KOPT-K1 (cell line): ENCODE data around the gene NUP155.
A peak's percentile ranks its signal among the peaks of the same experiment; 100 is the strongest.
"Not testable (repeated sequence)": the region's sequence is repeated elsewhere in the genome, so short reads cannot be mapped to it uniquely, and the experiment has no call there.

Experiments
- H3K27ac ChIP-seq: fragments of 200-600 bp; sonication (generic); 2 replicates; pipeline ENCODE4 v1.5.1; 2016; ENCODE audit warnings: antibody characterized with exemption, mild to moderate bottlenecking, low read depth, low read length; ENCODE audit not compliant: poor library complexity, severe bottlenecking
- H3K36me3 ChIP-seq: fragments of 200-600 bp; sonication (generic); 2 replicates; pipeline ENCODE4 v1.5.1; 2017; ENCODE audit warnings: antibody characterized with exemption, mild to moderate bottlenecking, low read length, moderate library complexity; ENCODE audit not compliant: insufficient read depth
- H3K9me3 ChIP-seq: fragments of 200-600 bp; sonication (generic); 2 replicates; pipeline ENCODE4 v1.5.1; 2017; ENCODE audit warnings: antibody characterized with exemption, low read length, mild to moderate bottlenecking; ENCODE audit not compliant: insufficient read depth, poor library complexity, severe bottlenecking

NUP155 gene

GRCh38 chr5:37370864-37371726, at the start of gene NUP155:
TSS of gene NUP155 (minus strand) at chr5:37371106. CDS start at chr5:37370977, 129 bp downstream.
- H3K36me3 ChIP-seq, result peaks cover 22% of the 10 kb centered on the region

GRCh38 chr5:37417347-37417746, 46.4 kb upstream of the NUP155 start:
- no peak overlapping the region for H3K27ac ChIP-seq
- H3K9me3 ChIP-seq, result no peaks in the 10 kb centered on the region
- peaks cover 8% of the 10 kb centered on the region; the same call in 1 of the 2 replicates for H3K36me3 ChIP-seq

More at GRCh38 chr5:37370864-37371726, at the start of gene NUP155:
- H3K27ac ChIP-seq, result peak within 1 kb of the TSS; percentile 82
- H3K9me3 ChIP-seq, result no peaks in the 10 kb centered on the region

DNA sequence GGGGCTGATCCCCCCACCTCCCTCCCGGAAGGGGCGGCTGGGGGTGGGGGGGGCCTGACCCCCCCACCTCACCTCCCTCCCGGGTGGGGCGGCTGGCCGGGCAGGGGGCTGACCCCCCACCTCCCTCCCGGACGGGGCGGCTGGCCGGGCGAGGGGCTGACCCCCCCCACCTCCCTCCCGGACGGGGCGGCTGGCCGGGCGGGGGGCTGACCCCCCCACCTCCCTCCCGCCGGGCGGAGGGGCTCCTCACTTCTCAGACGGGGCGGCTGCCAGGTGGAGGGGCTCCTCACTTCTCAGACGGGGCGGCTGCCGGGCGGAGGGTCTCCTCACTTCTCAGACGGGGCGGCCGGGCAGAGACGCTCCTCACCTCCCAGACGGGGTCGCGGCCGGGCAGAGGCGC, 44.5 kb upstream of the NUP155 start:
- not testable (repeated sequence) for H3K36me3 ChIP-seq, H3K27ac ChIP-seq, H3K9me3 ChIP-seq

- Histone ChIP-seq H3K36me3 (peaks cover 7% of the 10 kb centered on the region; the same call in 1 of the 2 replicates), H3K9me3 (no peaks in the 10 kb centered on the region), H3K27ac (no peak overlapping the region)
Measured at GRCh38 chr5:37412515-37412914, 41.6 kb upstream of the NUP155 start.

DNA sequence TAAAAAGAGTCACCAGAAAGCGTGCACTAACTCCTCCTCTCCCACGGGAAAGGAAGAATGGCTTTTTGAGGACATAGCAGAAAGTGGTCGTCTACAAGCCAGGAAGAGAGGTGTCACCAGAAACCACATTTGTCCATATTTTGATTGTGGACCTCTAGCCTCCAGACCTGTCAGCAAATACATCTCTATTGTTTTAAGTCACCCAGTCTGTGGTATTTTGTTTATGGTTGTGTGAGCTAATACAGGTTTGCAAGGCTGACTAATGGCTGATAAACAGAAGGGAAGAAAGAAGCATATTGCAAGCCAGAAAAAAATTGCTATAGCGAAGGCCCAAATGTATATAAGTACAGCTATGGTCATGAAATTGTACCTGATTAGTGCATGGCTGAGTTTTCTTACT, 29.6 kb upstream of the NUP155 start:
- no peak overlapping the region for H3K27ac ChIP-seq
- H3K9me3 ChIP-seq, result no peaks in the 10 kb centered on the region
- peaks cover 41% of the 10 kb centered on the region for H3K36me3 ChIP-seq

GRCh38 chr5:37396352-37396751, 25.4 kb upstream of the NUP155 start:
- Histone ChIP-seq H3K36me3 (peaks cover 66% of the 10 kb centered on the region), H3K27ac (no peak overlapping the region), H3K9me3 (no peaks in the 10 kb centered on the region)

DNA sequence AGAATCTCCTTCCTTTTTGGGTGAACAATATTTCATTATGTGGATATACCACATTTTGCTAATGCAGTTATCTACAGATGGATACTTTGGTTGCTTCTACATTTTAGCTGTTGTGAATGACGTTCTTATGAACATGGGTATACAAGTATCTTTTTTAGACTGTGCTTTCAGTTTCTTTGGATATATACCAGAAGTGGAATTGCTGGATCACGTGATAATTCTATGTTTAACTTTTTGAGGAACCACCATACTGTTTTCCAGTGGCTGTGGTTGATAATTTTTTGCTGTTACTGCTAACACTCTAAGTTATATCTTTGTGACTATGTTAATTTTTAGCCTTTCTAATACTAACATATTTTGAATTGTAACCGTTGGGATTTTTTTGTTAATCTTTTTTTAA, 20.7 kb upstream of the NUP155 start:
- Histone ChIP-seq H3K27ac (no peak overlapping the region), H3K9me3 (no peaks in the 10 kb centered on the region), H3K36me3 (peaks cover 44% of the 10 kb centered on the region)

DNA sequence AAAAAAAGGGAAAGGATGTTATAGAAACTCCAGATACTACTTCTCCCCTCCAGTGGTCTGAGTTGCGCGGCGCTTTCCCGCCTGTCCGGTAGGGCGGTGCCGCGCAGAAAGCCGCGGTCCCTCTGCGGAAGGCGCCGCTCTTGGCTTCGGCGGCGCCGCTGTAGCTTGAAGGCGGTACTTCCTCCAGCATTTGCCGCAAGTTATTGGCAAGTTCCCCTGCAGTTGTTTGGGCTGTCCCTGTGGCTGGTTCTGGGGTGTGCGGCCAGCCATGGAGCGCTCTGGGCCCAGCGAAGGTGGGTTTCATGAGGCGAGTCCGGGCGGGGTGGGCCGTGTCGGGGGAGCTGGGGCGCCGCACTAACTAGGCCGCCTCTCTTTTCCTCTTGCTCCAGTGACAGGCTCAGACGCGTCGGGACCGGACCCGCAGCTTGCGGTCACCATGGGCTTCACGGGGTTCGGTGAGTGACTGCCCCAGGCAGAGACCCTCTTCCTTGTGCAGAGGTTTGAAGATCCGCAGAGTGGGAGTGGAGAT, 8.3 kb upstream of the NUP155 start, which contains the start of gene WDR70:
TSS of gene WDR70 (plus strand) at position 219 of the 529 bp plus-strand sequence. CDS start at position 269, 50 bp downstream.
- Histone ChIP-seq H3K36me3 (peaks cover 19% of the 10 kb centered on the region; the same call in 1 of the 2 replicates), H3K27ac (peak within 1 kb of the TSS; percentile 56)
- H3K9me3 ChIP-seq, result not testable (repeated sequence)

DNA sequence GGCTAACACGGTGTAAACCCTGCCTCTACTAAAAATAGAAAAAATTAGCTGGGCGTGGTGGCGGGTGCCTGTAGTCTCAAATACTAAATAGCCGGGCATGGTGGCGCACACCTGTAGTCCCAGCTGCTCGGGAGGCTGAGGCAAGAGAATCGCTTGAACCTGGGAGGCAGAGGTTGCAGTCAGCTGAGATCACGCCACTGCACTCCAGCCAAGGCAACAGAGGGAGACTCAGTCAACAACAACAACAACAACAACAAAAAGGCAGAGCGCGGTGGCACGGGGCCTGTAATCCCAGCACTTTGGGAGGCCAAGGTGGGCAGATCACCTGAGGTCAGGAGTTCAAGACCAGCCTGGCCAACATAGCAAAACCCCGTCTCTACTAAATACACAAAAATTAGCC, 7.2 kb upstream of the NUP155 start:
- not testable (repeated sequence) for H3K9me3 ChIP-seq, H3K27ac ChIP-seq
- H3K36me3 ChIP-seq, result peaks cover 14% of the 10 kb centered on the region; the same call in 1 of the 2 replicates

GRCh38 chr5:37375091-37375490, 4.2 kb upstream of the NUP155 start:
- no peaks in the 10 kb centered on the region for H3K36me3 ChIP-seq
- no peak overlapping the region for H3K27ac ChIP-seq
- H3K9me3 ChIP-seq, result no peaks in the 10 kb centered on the region

- Histone ChIP-seq H3K27ac (peak overlapping the region; percentile 82), H3K9me3 (no peaks in the 10 kb centered on the region), H3K36me3 (peaks cover 26% of the 10 kb centered on the region)
Measured at GRCh38 chr5:37370550-37370863, 399 bp downstream of the NUP155 start.

- H3K27ac ChIP-seq, result no peak overlapping the region
- H3K9me3 ChIP-seq, result no peaks in the 10 kb centered on the region
- H3K36me3 ChIP-seq, result peaks cover 95% of the 10 kb centered on the region
Measured at GRCh38 chr5:37355161-37355560, 15.7 kb downstream of the NUP155 start.

- H3K36me3 ChIP-seq, result peaks cover 97% of the 10 kb centered on the region
- H3K9me3 ChIP-seq, H3K27ac ChIP-seq: not testable (repeated sequence)
Measured at GRCh38 chr5:37342741-37343140, 28.2 kb downstream of the NUP155 start.

GRCh38 chr5:37334754-37335153, 36.2 kb downstream of the NUP155 start:
- peaks cover 97% of the 10 kb centered on the region for H3K36me3 ChIP-seq

DNA sequence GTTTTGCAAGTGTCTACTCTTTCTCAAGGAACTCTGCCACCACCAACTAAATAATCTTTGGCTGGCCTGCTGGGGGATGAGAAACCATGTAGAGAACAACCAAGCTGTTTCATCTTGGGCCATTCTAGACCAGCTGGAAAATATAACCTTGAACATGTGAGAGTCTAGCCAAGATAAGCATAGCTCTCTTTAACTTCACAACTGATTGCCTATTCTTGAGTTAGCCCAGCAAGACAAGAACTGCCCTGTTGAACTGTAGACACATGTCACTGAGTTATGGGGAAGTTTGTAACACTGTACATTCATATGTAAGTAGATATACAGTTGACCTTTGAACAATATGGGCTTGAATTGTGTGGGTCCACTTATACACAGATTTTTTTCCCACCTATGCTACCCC, 44.4 kb downstream of the NUP155 start:
- H3K9me3 ChIP-seq, result no peaks in the 10 kb centered on the region
- no peak overlapping the region for H3K27ac ChIP-seq
- H3K36me3 ChIP-seq, result peaks cover 98% of the 10 kb centered on the region

More at GRCh38 chr5:37334754-37335153, 36.2 kb downstream of the NUP155 start:
- H3K27ac ChIP-seq, H3K9me3 ChIP-seq: not testable (repeated sequence)

GRCh38 chr5:37323607-37324006, 47.3 kb downstream of the NUP155 start:
- H3K9me3 ChIP-seq, result no peaks in the 10 kb centered on the region
- H3K27ac ChIP-seq, result no peak overlapping the region
- H3K36me3 ChIP-seq, result peaks cover 99% of the 10 kb centered on the region
